ENCODE results near the gene TJAP1.

The TJAP1 gene, protein sequence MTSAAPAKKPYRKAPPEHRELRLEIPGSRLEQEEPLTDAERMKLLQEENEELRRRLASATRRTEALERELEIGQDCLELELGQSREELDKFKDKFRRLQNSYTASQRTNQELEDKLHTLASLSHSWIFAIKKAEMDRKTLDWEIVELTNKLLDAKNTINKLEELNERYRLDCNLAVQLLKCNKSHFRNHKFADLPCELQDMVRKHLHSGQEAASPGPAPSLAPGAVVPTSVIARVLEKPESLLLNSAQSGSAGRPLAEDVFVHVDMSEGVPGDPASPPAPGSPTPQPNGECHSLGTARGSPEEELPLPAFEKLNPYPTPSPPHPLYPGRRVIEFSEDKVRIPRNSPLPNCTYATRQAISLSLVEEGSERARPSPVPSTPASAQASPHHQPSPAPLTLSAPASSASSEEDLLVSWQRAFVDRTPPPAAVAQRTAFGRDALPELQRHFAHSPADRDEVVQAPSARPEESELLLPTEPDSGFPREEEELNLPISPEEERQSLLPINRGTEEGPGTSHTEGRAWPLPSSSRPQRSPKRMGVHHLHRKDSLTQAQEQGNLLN

DNA sequence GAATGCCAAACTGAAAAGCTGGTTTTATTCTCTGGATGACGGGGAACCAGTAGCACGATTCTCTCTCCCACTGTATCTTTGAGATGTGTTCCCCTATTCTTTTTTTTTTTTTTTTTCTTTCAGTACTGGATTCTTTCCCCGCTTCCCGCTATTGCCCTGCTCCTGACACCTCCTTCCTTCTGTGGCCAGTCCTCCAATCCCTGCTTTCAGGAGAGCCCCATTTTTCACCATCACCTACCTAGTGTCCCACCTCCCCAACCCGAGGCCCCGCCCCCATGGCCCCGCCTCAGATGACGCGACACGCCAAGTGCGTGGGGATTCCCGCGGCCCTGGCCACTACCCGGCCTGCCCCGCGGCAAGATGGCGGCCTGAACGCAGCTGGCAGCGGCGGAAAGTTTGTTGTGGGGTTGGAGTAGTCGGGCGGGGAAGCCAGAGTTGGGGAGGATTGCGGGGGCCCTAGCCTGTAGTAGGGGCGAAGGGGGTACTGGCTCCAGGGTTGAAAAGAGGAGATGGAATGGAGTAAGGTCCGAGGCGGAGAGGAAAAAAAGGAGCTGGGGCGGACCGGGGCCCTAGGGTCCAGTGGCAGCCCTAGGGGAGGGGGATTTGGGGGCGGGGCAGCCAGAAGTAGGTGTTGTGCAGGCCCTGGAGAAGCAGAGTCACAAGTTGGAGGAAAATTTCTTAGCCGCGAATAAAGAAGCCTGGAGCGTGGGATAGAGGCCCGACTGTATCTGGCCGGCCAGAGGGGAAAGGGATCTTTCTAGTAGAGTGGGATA, at the start of gene TJAP1:
TJAP1 (plus strand) TSS at position 336 of the 773 bp plus-strand sequence. CDS start 21,432 bp downstream, outside the sequence.
- peak; percentile 90 for DNase-seq (ENCODE audit: low read depth)

DNA sequence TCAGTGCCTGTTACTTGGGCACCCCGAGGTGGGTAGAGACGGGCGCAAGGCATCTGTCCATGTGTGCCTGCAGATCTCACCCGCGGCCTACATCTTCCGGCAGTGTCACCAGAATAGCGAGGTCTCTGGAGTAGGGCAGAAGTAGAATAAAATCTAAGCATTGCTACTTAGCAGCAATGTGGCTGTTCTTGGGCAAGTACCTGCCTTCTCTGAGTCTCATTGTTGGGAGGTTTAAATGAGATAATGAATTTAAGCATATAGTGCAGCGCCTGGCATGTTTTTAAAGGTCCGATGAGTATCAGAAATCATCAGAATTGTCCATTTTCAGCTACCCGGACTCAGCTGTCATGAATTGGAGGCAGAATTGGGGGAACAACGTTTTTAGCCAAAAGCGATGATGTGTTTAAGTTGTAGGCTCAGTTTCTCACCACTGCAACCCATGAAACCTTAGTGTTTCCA, 49.2 kb upstream of the TJAP1 start:
- no peak for DNase-seq (ENCODE audit: low read depth)

DNA sequence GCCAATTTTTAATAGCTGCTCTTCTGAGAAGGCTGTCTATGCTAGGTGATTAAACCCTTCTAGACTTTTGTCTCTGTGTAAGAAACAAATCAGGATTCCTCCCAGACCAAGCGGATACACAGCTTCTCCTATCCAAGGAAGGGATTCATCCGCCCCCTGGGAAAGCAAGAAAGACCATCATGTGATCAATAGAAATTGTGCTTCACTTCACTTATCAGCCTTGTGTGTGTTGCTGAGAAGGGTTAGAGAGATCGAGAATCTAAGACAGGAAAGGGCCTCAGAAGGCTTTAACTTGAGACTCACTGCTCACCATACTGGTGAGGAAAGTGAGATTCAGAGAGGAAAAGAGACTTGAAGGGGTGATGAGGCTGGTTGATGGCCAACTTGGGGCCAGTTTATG, 48.5 kb upstream of the TJAP1 start:
- DNase-seq (ENCODE audit: low read depth): no peak

DNA sequence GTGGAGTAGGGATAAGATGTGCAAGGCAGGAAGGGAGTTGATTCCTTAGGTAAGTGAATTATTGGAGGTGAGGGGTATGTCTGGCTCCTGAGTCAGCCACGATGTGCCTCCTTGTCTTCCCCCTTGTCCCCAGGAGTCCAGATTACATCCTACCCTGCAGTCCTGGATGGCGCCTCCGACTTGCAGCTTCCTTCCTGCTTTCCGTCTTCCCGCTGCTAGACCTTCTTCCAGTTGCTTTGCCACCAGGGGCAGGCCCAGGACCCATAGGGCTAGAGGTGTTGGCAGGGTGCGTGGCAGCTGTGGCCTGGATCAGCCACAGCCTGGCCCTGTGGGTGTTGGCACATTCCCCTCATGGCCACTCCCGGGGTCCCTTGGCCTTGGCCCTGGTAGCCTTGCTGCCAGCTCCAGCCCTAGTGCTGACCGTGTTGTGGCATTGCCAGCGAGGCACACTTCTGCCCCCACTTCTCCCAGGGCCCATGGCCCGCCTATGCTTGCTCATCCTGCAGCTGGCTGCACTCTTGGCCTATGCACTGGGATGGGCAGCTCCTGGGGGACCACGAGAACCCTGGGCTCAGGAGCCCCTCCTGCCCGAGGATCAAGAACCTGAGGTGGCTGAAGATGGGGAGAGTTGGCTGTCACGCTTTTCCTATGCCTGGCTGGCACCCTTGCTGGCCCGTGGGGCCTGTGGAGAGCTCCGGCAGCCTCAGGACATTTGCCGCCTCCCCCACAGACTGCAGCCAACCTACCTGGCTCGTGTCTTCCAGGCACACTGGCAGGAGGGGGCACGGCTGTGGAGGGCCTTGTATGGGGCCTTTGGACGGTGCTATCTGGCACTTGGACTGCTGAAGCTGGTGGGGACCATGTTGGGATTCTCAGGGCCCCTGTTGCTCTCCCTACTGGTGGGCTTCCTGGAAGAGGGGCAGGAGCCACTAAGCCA, 45.1 kb upstream of the TJAP1 start:
- no peak for DNase-seq (ENCODE audit: low read depth)

DNA sequence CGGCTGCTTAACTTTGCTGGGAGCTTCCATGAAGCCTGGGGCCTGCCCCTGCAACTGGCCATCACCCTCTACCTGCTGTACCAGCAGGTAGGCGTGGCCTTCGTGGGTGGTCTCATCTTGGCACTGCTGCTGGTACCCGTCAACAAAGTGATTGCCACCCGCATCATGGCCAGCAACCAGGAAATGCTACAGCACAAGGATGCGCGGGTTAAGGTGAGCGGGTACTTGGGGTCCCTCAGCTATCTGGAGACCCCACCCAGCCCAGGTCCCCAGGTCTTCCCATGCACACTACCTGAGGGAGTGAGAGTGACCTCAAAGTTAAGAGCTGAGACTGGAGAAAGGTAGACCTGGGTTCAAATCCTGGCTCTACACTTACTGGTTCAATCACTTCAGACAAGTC, 44.2 kb upstream of the TJAP1 start:
- DNase-seq (ENCODE audit: low read depth): no peak

DNA sequence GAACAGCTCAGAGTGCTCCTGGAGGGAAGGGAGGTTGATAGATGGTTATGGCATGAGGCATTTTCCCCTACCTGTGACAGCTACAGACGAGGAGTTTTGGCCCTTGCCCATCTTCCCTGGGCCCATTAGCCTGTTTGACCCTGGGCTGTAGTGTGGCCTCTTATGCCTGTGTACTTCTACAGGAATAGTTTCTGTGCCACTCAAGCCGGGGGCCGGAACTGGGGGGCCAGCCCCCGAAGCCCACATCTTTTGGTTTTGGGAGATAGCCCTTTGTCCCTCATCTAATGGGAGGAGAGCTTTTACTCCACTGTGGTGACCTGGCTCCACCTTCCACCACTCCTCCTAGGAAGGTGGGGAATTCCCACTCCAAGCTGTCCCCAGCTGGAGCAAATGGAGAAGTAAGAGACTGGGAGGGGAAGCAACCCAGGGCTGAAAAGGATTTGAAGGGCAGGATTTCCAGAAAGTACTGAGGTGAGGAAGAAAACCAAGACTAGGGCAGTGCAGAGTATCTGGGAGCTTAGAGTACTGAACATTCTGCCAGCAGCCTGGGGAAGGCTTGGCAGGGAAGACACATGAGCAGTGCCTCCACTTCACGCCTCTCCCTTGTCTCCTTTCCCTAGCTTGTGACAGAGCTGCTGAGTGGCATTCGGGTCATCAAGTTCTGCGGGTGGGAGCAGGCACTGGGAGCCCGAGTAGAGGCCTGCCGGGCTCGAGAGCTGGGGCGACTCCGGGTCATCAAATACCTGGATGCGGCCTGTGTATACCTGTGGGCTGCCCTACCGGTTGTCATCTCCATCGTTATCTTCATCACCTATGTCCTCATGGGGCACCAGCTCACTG, 43.1 kb upstream of the TJAP1 start:
- DNase-seq (ENCODE audit: low read depth): no peak

DNA sequence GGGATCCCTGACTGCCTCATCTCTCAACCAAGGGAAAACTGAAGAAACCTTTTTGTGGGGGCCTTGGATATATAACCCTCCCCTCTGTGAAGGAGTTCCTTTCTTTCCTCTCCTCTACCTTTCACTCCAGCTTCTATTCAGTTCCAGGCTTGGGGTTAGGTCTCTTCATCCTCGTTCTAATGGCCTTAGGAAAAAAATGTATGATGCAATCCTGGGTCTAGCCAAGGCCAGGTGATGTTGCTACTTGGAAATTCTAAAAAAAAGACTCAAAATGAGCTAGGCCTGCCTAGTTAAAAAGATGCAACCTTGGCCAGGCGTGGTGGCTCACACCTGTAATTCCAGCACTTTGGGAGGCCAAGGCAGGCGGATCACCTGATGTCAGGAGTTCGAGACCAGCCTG, 42.4 kb upstream of the TJAP1 start:
- DNase-seq (ENCODE audit: low read depth): no peak

DNA sequence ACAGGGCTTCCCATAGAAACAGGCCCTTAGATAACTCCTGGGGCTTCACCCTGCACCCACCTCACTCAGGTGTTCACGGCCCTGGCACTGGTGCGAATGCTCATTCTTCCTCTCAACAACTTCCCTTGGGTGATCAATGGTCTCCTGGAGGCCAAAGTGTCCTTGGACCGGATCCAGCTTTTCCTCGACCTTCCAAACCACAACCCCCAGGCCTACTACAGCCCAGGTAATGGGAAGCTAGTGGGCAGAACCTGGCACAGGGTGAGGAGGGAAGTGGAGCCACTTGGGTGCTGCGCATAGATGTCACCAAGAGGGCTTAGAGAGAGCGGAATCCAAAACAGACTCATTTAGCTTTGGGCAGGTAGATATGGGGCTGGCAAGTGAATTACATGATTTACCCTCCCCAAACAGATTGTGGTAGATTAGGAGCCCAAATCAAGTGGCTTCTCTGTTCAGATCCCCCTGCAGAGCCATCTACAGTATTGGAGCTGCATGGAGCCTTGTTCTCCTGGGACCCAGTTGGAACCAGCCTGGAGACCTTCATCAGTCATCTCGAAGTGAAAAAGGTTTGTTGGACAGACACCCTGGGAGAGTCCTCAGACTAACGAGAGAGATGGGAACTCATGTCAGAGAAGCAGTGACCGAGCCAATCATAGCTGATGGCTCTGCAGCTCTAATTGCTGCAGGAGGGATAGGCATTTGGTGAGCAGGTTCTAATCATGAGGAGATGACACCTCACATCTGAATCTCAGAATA, 41.5 kb upstream of the TJAP1 start:
- no peak for DNase-seq (ENCODE audit: low read depth)

DNA sequence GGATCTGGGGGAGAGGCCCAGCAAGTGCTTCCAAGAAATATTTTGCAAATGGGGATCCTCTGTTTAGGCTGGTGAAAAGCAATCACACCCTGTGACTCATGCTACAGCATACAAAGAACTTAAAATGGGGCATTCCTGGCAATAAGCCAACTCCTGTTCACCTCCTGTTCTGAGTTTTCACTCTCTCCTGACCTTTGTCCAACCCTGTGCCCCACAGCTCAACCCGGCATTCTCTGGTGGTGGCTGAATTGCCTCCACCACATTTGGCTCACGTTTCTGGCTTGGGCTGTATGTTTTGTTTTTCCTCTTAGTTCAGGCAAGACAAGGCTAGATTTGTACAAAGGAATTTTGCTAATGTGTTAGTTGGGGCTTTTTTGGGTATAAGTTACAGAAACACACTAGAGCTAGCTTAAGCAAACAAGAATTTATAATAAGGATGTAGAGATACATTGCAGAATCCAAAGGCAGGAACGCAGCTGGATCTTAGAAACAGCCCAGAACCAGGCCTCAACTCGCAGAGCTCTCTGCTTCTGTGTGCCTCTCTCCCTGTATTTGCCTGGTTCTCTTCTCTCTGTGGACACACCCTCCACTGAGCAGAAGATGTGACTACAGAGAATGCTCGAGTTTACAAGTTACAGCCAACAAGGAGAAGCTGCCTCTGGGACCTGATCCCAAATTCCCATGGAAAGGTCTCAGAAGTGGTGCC, 40.6 kb upstream of the TJAP1 start:
- no peak for DNase-seq (ENCODE audit: low read depth)

DNA sequence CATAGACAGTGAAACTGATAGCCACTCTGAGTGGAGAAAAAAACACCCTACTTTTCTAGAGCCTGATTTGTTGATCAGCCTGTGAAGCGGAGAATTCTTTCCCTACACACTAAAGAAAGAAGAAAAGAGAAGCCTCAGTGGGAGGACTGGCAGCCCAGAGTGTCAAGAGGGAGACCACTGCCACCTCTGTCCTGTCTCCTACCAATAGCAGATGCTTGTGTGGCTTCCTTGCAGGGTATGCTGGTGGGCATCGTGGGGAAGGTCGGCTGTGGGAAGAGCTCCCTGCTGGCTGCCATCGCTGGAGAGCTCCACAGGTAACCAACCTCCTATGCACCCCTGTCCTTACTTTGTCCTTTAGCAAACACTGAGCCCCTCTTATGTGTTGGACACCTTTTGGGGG, 39.7 kb upstream of the TJAP1 start:
- no peak for DNase-seq (ENCODE audit: low read depth)

DNA sequence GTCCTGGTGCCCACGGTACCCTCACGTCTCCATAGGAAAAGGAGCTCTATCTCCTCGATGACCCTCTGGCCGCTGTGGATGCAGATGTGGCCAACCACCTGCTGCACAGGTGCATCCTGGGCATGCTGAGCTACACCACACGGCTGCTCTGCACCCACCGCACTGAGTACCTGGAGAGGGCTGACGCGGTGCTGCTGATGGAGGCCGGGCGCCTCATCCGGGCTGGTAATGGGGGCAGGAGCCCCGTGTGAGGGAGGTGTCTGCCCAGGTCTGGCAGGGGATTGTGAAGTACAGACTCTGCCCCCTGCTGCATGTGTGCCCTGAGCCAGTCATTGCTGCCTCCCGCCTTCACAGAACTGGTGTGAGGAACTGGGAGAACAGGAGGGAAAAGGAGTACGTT, 34.4 kb upstream of the TJAP1 start:
- DNase-seq (ENCODE audit: low read depth): no peak

DNA sequence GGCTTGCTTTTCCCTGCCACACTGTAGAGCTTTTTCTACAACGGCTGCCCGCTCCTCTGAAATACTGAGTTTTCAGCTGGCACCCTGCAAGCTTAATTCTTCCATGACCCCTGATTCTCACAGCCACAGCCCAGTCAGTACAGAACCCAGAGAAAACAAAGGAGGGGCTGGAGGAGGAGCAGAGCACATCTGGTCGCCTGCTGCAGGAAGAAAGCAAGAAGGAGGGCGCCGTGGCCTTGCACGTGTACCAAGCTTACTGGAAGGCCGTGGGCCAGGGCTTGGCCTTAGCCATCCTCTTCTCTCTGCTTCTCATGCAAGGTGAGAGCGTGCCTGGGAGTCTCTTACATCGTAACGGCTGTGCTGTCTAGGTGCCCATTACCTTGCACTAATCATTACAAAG, 33.3 kb upstream of the TJAP1 start:
- DNase-seq (ENCODE audit: low read depth): no peak

DNA sequence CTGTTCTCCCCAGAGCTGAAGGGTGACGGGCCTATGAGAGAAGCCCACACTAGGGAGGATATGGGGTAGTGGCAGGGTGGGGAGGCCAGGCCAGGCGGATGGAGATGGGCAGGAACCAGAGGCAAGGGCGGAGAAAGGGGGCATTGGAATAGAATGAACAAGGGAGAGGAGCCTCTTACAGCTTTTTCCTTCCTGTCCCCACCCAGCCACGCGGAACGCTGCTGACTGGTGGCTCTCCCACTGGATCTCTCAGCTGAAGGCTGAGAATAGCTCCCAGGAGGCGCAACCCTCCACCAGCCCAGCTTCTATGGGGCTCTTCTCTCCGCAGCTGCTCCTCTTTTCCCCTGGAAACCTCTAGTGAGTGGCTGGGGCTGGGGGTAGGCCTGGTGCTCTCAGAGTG, 32.8 kb upstream of the TJAP1 start:
- DNase-seq (ENCODE audit: low read depth): no peak

DNA sequence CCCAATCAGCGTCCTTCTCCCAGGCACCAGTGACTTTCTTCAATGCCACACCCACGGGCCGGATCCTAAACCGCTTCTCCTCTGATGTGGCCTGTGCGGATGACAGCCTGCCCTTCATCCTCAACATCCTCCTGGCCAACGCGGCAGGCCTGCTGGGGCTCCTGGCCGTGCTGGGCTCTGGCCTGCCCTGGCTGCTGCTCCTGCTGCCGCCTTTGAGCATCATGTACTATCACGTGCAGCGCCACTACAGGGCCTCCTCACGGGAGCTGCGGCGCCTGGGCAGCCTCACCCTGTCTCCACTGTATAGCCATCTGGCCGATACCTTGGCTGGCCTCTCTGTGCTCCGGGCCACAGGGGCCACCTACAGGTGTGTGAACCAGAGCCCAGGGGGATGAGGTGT, 31.8 kb upstream of the TJAP1 start:
- DNase-seq (ENCODE audit: low read depth): no peak

DNA sequence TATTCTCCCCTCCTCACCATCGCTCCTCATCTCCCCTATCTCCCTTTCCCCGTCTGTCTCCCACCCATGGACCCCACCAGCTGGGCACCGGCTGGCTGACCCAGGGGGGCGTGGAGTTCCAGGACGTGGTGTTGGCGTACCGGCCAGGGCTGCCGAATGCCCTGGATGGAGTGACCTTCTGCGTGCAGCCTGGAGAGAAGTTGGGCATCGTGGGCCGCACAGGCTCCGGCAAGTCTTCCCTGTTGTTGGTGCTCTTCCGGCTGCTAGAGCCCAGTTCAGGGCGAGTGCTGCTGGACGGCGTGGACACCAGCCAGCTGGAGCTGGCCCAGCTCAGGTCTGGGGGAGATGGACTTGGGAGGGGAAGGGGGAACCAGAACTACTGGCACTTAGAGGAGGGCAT, 29.8 kb upstream of the TJAP1 start:
- DNase-seq (ENCODE audit: low read depth): no peak

DNA sequence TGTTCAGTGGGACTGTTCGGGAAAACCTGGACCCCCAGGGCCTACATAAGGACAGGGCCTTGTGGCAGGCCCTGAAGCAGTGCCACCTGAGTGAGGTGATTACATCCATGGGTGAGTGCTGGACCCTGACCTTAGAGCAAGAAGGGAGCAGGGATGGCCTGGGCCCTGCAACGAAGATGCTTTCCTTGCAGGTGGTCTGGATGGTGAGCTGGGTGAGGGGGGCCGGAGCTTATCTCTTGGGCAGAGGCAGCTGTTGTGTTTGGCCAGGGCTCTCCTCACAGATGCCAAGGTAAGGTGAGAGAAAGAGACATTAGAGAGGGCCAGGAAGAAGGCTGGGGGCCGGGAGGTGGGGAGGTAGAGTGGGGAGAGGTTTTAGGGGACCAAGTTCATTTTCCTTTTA, 28.5 kb upstream of the TJAP1 start:
- DNase-seq (ENCODE audit: low read depth): no peak

DNA sequence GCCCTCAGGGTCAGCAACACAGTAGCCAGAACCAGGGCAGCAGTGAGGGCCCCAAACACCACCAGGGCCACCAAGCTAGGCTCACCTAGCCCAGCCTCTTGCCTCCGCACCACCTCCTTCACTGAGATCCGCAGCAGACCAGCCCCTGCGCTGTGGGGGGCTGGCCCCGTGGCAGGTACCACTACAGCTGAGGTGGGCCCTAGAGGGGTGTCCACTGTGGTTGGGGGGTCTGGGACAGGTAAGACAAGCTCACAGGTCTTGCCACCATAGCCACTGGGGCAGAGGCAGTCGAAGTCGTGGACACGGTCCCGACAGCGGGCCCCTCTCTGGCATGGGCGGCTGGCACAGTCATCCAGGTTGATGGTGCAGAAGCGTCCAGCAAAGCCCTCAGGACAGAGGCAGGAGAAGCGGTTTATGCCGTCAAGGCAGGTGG, 26.7 kb upstream of the TJAP1 start:
- DNase-seq (ENCODE audit: low read depth): no peak

DNA sequence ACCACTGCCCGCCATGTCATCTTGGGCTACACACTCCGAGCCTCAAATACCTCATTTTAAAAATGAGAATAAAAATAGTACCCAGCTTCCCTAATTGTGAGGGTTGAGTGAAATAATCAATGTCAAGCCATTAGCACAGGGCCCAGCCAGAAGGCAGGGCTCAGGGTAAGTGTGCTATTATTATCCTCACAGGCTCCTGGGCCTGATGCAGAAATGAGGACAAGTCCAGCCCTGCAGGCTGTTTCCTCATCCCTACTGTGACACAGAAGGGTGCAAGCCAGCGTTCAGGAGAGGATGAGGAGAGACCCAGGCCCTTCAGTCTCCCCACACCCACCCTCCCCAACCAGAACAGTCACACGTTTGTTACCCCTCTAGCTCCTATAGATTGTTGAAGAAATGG, 26.0 kb upstream of the TJAP1 start:
- no peak for DNase-seq (ENCODE audit: low read depth)

DNA sequence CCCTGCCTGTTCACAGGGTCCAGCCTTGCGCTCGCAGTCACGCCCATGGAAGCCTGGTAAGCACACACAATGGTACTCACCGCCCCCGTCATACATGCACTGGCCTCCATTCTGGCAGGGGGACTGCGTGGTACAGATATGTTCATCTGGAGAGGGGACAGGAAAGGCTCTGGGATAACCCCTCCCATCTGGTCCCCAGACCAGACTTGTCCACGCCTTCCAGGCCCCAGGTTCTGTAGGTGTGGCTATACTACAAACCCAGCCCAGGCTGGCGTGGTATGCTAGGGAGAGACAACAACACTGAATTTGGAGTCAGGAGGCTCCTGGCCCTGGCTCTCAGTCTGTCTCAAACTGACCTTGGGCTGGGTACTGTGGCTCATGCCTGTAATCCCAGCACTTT, 25.4 kb upstream of the TJAP1 start:
- no peak for DNase-seq (ENCODE audit: low read depth)

DNA sequence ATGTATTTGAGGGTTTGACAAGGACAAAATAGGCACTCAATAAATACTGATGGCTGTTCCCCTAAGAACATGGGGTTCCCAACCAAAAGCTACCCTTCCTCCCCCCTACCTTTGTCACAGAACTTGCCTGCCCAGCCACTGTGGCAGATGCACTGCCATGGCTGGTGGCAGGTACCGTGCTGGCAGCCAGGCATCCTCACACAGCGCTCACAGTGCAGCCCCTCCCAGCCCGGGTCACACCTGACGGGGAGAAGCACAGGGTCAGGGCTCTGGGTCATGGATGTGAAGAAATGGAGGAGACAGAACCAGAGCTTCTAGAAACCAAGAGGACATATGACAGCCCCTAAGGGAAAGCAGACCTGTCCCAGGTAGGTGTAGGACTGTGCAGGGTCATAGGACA, 24.5 kb upstream of the TJAP1 start:
- DNase-seq (ENCODE audit: low read depth): no peak
